GM12878 (cell line): ENCODE measurements around the gene SYNGR4. TPM values are rescaled to one million over a fixed set of nuclear protein-coding genes. Genes with fewer than 3 reads are reported as not detected.

Source experiments
- ASH2L ChIP-seq: fragments of 300-600, 200-600 bp; sonication (generic); IDR thresholded peaks from 2 replicates; pipeline ENCODE4 v1.6.1; 2017; ENCODE audit warnings: low read depth, mild to moderate bottlenecking, borderline replicate concordance
- ETV6 ChIP-seq, 2 experiments: fragments of 450-650 bp in 1 of 2; IDR thresholded peaks in 1 of 2; conservative IDR thresholded peaks in 1 of 2; 2 replicates each; pipeline ENCODE4 v1.6.1; 2014; ENCODE audit warnings: antibody characterized with exemption in 1 of 2, borderline replicate concordance in 1 of 2, low read depth in 1 of 2, mild to moderate bottlenecking in 1 of 2, moderate library complexity in 1 of 2
- KDM1A ChIP-seq: fragments of 200-600 bp; sonication (generic); IDR thresholded peaks from 2 replicates; pipeline ENCODE4 v1.6.1; 2016; ENCODE audit warnings: borderline replicate concordance
- NFXL1 ChIP-seq: fragments of 450-650 bp; IDR thresholded peaks from 2 replicates; pipeline ENCODE4 v1.6.1; 2017; ENCODE audit warnings: antibody characterized with exemption, mild to moderate bottlenecking, borderline replicate concordance
- NKRF ChIP-seq: fragments of 450-650 bp; conservative IDR thresholded peaks from 2 replicates; pipeline ENCODE4 v1.6.1; 2017; ENCODE audit warnings: mild to moderate bottlenecking, moderate library complexity
- PML ChIP-seq: IDR thresholded peaks from 2 replicates; pipeline ENCODE4 v1.6.1; 2012; ENCODE audit warnings: low read length, inconsistent platforms
- POLR2AphosphoS2 ChIP-seq: IDR thresholded peaks from 2 replicates; pipeline ENCODE4 v1.6.1; 2011; ENCODE audit warnings: low read depth, mild to moderate bottlenecking, low read length, improper control_type of control experiment, moderate library complexity
- PRDM15 ChIP-seq: fragments of 450-650 bp; formaldehyde crosslinking; IDR thresholded peaks from 2 replicates; pipeline ENCODE4 v1.4.0; 2020; ENCODE audit warnings: mild to moderate bottlenecking, moderate library complexity
- RAD21 ChIP-seq: IDR thresholded peaks from 2 replicates; pipeline ENCODE4 v1.6.1; 2011; ENCODE audit warnings: mild to moderate bottlenecking, low read depth, low read length, moderate library complexity; ENCODE audit not compliant: insufficient read depth
- RELA ChIP-seq: fragments of 450-650 bp; IDR thresholded peaks from 2 replicates; pipeline ENCODE4 v1.8.0; 2014; ENCODE audit warnings: borderline replicate concordance; ENCODE audit not compliant: partially characterized antibody
- YY1 ChIP-seq: IDR thresholded peaks from 2 replicates; pipeline ENCODE4 v1.6.1; 2011; ENCODE audit warnings: low read depth, mild to moderate bottlenecking, low read length
- ZBTB33 ChIP-seq: fragments of 450-650 bp; IDR thresholded peaks from 2 replicates; pipeline ENCODE4 v1.6.1; 2017; ENCODE audit warnings: mild to moderate bottlenecking
- ZNF622 ChIP-seq: fragments of 450-650 bp; IDR thresholded peaks from 2 replicates; pipeline ENCODE4 v1.6.1; 2017; ENCODE audit warnings: mild to moderate bottlenecking, inconsistent platforms
- polyA plus RNA-seq, 11 experiments: library from polyadenylated mRNA; depleted of rRNA in 4 of 11; unstranded in 6 of 11; stranded (reverse) in 5 of 11; fragments of >200 nt; fragmentation: Nextera tagmentation in 4 of 11; fragmentation: Illumina TruSeq in 1 of 11; extraction: Ambion mirVana in 4 of 11; extraction: Trizol in 1 of 11; gene quantifications; 1 replicate in 1 of 11; 2 replicates in 10 of 11; pipeline versions ENCODE4 v1.2.1 to v1.2.3, GENCODE V29; 2011 to 2016; ENCODE audit warnings: inconsistent platforms in 2 of 11, missing spikeins in 2 of 11, low read depth in 1 of 11
- total RNA-seq, 4 experiments: library from RNA; depleted of rRNA in 3 of 4; stranded (reverse); fragments of >200 nt in 3 of 4; fragmentation: Illumina TruSeq in 1 of 4; extraction: Trizol in 1 of 4; gene quantifications; 2 replicates each; pipeline versions ENCODE4 v1.2.1 to v1.2.3, GENCODE V29; 2013 to 2021
- TF ChIP-seq, protein P1 (sequence below): IDR thresholded peaks from 2 replicates; pipeline ENCODE4 v1.6.1; 2012; ENCODE audit warnings: improper control_type of control experiment, low read depth, low read length; ENCODE audit not compliant: insufficient replicate concordance

The SYNGR4 gene
- total and polyA plus RNA-seq, 10 of the 15 experiments (the other 5 are each of a cell fraction or from before 2014, with no cell fraction given), result 0.08 to 0.72 (median 0.17) TPM; not detected in 6

GRCh38 chr19:48321622-48322591 lies 42.3 kb upstream of the SYNGR4 start (continued):
- TF ChIP-seq PRDM15 (CRISPR knock-in tag), result no peak
- TF ChIP-seq ASH2L, result no peak
- no peak; the same call in 1 of the 2 replicates for TF ChIP-seq PML
- peak; percentile 71 for TF ChIP-seq POLR2AphosphoS2
- TF ChIP-seq YY1, result peak; percentile 43; the same call in 1 of the 2 replicates
- TF ChIP-seq, protein P1, sequence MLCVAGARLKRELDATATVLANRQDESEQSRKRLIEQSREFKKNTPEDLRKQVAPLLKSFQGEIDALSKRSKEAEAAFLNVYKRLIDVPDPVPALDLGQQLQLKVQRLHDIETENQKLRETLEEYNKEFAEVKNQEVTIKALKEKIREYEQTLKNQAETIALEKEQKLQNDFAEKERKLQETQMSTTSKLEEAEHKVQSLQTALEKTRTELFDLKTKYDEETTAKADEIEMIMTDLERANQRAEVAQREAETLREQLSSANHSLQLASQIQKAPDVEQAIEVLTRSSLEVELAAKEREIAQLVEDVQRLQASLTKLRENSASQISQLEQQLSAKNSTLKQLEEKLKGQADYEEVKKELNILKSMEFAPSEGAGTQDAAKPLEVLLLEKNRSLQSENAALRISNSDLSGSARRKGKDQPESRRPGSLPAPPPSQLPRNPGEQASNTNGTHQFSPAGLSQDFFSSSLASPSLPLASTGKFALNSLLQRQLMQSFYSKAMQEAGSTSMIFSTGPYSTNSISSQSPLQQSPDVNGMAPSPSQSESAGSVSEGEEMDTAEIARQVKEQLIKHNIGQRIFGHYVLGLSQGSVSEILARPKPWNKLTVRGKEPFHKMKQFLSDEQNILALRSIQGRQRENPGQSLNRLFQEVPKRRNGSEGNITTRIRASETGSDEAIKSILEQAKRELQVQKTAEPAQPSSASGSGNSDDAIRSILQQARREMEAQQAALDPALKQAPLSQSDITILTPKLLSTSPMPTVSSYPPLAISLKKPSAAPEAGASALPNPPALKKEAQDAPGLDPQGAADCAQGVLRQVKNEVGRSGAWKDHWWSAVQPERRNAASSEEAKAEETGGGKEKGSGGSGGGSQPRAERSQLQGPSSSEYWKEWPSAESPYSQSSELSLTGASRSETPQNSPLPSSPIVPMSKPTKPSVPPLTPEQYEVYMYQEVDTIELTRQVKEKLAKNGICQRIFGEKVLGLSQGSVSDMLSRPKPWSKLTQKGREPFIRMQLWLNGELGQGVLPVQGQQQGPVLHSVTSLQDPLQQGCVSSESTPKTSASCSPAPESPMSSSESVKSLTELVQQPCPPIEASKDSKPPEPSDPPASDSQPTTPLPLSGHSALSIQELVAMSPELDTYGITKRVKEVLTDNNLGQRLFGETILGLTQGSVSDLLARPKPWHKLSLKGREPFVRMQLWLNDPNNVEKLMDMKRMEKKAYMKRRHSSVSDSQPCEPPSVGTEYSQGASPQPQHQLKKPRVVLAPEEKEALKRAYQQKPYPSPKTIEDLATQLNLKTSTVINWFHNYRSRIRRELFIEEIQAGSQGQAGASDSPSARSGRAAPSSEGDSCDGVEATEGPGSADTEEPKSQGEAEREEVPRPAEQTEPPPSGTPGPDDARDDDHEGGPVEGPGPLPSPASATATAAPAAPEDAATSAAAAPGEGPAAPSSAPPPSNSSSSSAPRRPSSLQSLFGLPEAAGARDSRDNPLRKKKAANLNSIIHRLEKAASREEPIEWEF, result no peak
- no peak for TF ChIP-seq NFXL1
- peak in 1 of 2 experiments; percentile 48; a peak in 1 of 4 replicates for TF ChIP-seq ETV6 (conservative IDR thresholded peaks at IDR 0.05 in 1 of 2, IDR thresholded peaks at IDR 0.05 in 1 of 2; ENCODE audit: borderline replicate concordance in 1 of 2, low read depth in 1 of 2)
- no peak for TF ChIP-seq ZNF622
- peak; percentile 44 for TF ChIP-seq NKRF
- TF ChIP-seq KDM1A, result no peak
- no peak for TF ChIP-seq ZBTB33
- TF ChIP-seq RELA, result no peak
- TF ChIP-seq RAD21, result no peak
